H1 (cell line): Measurements from ENCODE around the gene RASD2. TPM values are rescaled to one million over a fixed set of nuclear protein-coding genes. Genes with fewer than 3 reads are reported as not detected.
A peak's percentile ranks its signal among the peaks of the same experiment; 100 is the strongest.

Experiments
- CTCF ChIA-PET: fragments of 300-600 bp; sonication (Branson Sonifier 250); formaldehyde crosslinking; loops from one replicate; lab custom pipeline; 2021; ENCODE audit not compliant: partially characterized antibody; lab: Charles Lee
- POLR2A ChIA-PET: fragments of 300-600 bp; sonication (Branson Sonifier 250); formaldehyde crosslinking; loops from one replicate; lab custom pipeline; 2021; ENCODE audit warnings: inconsistent platforms; ENCODE audit not compliant: partially characterized antibody; lab: Charles Lee
- DNase-seq, 2 experiments: peaks; one replicate each; pipeline versions ENCODE4 v3.0.0 to v3.0.0-alpha.2; 2010 to 2022; ENCODE audit warnings: low spot score in 2 of 2, low read depth in 1 of 2, mixed read lengths in 1 of 2
- FAIRE-seq: peaks from 2 replicates; lab custom pipeline; 2011; peaks lifted over from hg19 to GRCh38; lab: Jason Lieb, UNC
- H2AFZ ChIP-seq: 2 replicates; pipeline ENCODE4 v1.8.1; 2012; ENCODE audit warnings: low read length, inconsistent platforms
- H2AK5ac ChIP-seq: 2 replicates; pipeline ENCODE4 v1.6.1; 2013; ENCODE audit warnings: low read depth, low read length
- H2BK120ac ChIP-seq: replicated peaks from 2 replicates; pipeline ENCODE3; 2013; ENCODE audit warnings: low read depth, low read length, inconsistent platforms
- H2BK12ac ChIP-seq: 2 replicates; pipeline ENCODE4 v1.6.1; 2013; ENCODE audit warnings: low read depth, low read length
- H2BK15ac ChIP-seq: 2 replicates; pipeline ENCODE4 v1.6.1; 2013; ENCODE audit warnings: low read length
- H2BK20ac ChIP-seq: 2 replicates; pipeline ENCODE4 v1.6.1; 2013; ENCODE audit warnings: low read length
- H2BK5ac ChIP-seq: 2 replicates; pipeline ENCODE4 v1.6.1; 2013; ENCODE audit warnings: low read depth, low read length
- H3K14ac ChIP-seq: 2 replicates; pipeline ENCODE4 v1.6.1; 2013; ENCODE audit warnings: inconsistent platforms; ENCODE audit not compliant: insufficient read length
- H3K18ac ChIP-seq: 2 replicates; pipeline ENCODE4 v1.6.1; 2013; ENCODE audit warnings: low read length; ENCODE audit errors: extremely low read depth
- H3K23ac ChIP-seq: 2 replicates; pipeline ENCODE4 v1.6.1; 2013; ENCODE audit warnings: inconsistent platforms; ENCODE audit not compliant: insufficient read length
- H3K23me2 ChIP-seq: 2 replicates; pipeline ENCODE4 v1.6.1; 2013; ENCODE audit warnings: low read depth, low read length
- H3K27ac ChIP-seq: 2 replicates; pipeline ENCODE4 v1.6.1; 2011; ENCODE audit warnings: low read depth, low read length, inconsistent platforms
- H3K27me3 ChIP-seq, 4 experiments: replicated peaks in 1 of 4; 1 replicate in 1 of 4; 2 replicates in 3 of 4; pipeline versions ENCODE4 v1.6.1 to v1.8.1; 2011 to 2013; ENCODE audit warnings: low read length in 3 of 4, mild to moderate bottlenecking in 3 of 4, inconsistent platforms in 2 of 4, mixed read lengths in 2 of 4, moderate library complexity in 1 of 4; ENCODE audit not compliant: control insufficient read depth in 3 of 4, insufficient read depth in 3 of 4; ENCODE audit errors: extremely low read depth in 1 of 4
- H3K36me3 ChIP-seq, 4 experiments: 2 replicates each; pipeline versions ENCODE4 v1.6.1 to v1.8.1; 2011 to 2013; ENCODE audit warnings: mild to moderate bottlenecking in 4 of 4, low read length in 3 of 4, moderate library complexity in 2 of 4, control low read depth in 1 of 4, inconsistent platforms in 1 of 4; ENCODE audit not compliant: insufficient read depth in 4 of 4, control insufficient read depth in 2 of 4
- H3K4ac ChIP-seq: replicated peaks from 2 replicates; pipeline ENCODE3; 2013; ENCODE audit warnings: low read length, low read depth, mixed read lengths, inconsistent platforms; ENCODE audit not compliant: insufficient read length
- H3K4me1 ChIP-seq, 4 experiments: replicated peaks in 1 of 4; 1 replicate in 1 of 4; 2 replicates in 3 of 4; pipeline versions ENCODE4 v1.6.1 to v1.8.1; 2011 to 2013; ENCODE audit warnings: low read length in 3 of 4, inconsistent platforms in 2 of 4, mixed read lengths in 1 of 4; ENCODE audit not compliant: insufficient read depth in 4 of 4, control insufficient read depth in 3 of 4
- H3K4me2 ChIP-seq, 2 experiments: 2 replicates each; pipeline versions ENCODE4 v1.6.1 to v1.8.1; 2011 to 2013; ENCODE audit warnings: low read depth in 2 of 2, low read length in 2 of 2, control low read depth in 1 of 2, inconsistent platforms in 1 of 2, mild to moderate bottlenecking in 1 of 2; ENCODE audit not compliant: insufficient read depth in 1 of 2
- H3K4me3 ChIP-seq, 4 experiments: fragments of 200-600, 300-600 bp in 1 of 4; sonication (generic), shearing (Covaris generic), sonication (Bioruptor Twin) in 1 of 4; 2 replicates each; pipeline versions ENCODE4 v1.5.1 to v1.8.1; 2011 to 2016; ENCODE audit warnings: low read length in 4 of 4, low read depth in 3 of 4, control low read depth in 2 of 4, inconsistent platforms in 2 of 4, mild to moderate bottlenecking in 2 of 4, mixed read lengths in 1 of 4, moderate library complexity in 1 of 4; ENCODE audit not compliant: insufficient read depth in 2 of 4; ENCODE audit errors: extremely low read depth in 1 of 4
- H3K56ac ChIP-seq: replicated peaks from 2 replicates; pipeline ENCODE3; 2013; ENCODE audit warnings: low read depth, mild to moderate bottlenecking, mixed read lengths, low read length, inconsistent platforms; ENCODE audit not compliant: insufficient read length
- H3K79me1 ChIP-seq: 2 replicates; pipeline ENCODE4 v1.6.1; 2013; ENCODE audit warnings: low read depth, low read length, control low read depth
- H3K79me2 ChIP-seq, 2 experiments: 2 replicates each; pipeline versions ENCODE4 v1.6.1 to v1.8.1; 2012 to 2013; ENCODE audit warnings: low read length in 2 of 2, mild to moderate bottlenecking in 2 of 2, inconsistent platforms in 1 of 2; ENCODE audit not compliant: insufficient read depth in 2 of 2, control insufficient read depth in 1 of 2
- H3K9ac ChIP-seq, 4 experiments: replicated peaks in 1 of 4; 1 replicate in 1 of 4; 2 replicates in 3 of 4; pipeline versions ENCODE4 v1.6.1 to v1.8.1; 2011 to 2013; ENCODE audit warnings: low read depth in 3 of 4, low read length in 3 of 4, control low read depth in 2 of 4, mild to moderate bottlenecking in 2 of 4, moderate library complexity in 2 of 4, inconsistent platforms in 1 of 4; ENCODE audit errors: extremely low read depth in 1 of 4
- H3K9me3 ChIP-seq, 2 experiments: 2 replicates each; pipeline versions ENCODE4 v1.6.1 to v1.8.1; 2012 to 2013; ENCODE audit warnings: mild to moderate bottlenecking in 2 of 2, moderate library complexity in 2 of 2, control low read depth in 1 of 2, inconsistent platforms in 1 of 2, low read depth in 1 of 2, low read length in 1 of 2, mixed read lengths in 1 of 2; ENCODE audit not compliant: insufficient read depth in 2 of 2
- H4K20me1 ChIP-seq, 2 experiments: replicated peaks in 1 of 2; 2 replicates each; pipeline versions ENCODE3 to v1.8.1; 2011 to 2013; ENCODE audit warnings: inconsistent platforms in 2 of 2, low read length in 2 of 2, mild to moderate bottlenecking in 1 of 2; ENCODE audit not compliant: insufficient read depth in 2 of 2, control insufficient read depth in 1 of 2
- H4K5ac ChIP-seq: 2 replicates; pipeline ENCODE4 v1.6.1; 2013; ENCODE audit warnings: low read length, low read depth, mixed read lengths, inconsistent platforms; ENCODE audit not compliant: insufficient read length
- H4K8ac ChIP-seq: 2 replicates; pipeline ENCODE4 v1.8.0; 2013; ENCODE audit warnings: mild to moderate bottlenecking, moderate library complexity, low read length, inconsistent platforms; ENCODE audit not compliant: insufficient read depth; ENCODE audit errors: extremely low read depth
- H4K91ac ChIP-seq: replicated peaks from 2 replicates; pipeline ENCODE3; 2013; ENCODE audit warnings: low read length, mixed read lengths, inconsistent platforms; ENCODE audit not compliant: insufficient read length
- CBX5 ChIP-seq: fragments of 300-800, 300-1000 bp; sonication (generic); IDR thresholded peaks from 2 replicates; pipeline ENCODE4 v1.7.1; 2016; ENCODE audit warnings: antibody characterized with exemption, low read length, low read depth
- E2F6 ChIP-seq: IDR thresholded peaks from 2 replicates; pipeline ENCODE4 v1.6.1; 2012; ENCODE audit warnings: inconsistent platforms
- EZH2 ChIP-seq: fragments of 200-600 bp; sonication (generic); IDR thresholded peaks from 2 replicates; pipeline ENCODE4 v1.7.1; 2012; ENCODE audit warnings: low read depth, mild to moderate bottlenecking, moderate library complexity, low read length, inconsistent platforms; ENCODE audit not compliant: severe bottlenecking
- GABPA ChIP-seq: IDR thresholded peaks from 2 replicates; pipeline ENCODE4 v1.6.1; 2011; ENCODE audit warnings: mild to moderate bottlenecking, low read length, moderate library complexity, borderline replicate concordance; ENCODE audit not compliant: insufficient read depth
- HDAC2 ChIP-seq, 2 experiments: fragments of 300-600 bp in 1 of 2; sonication (generic) in 1 of 2; IDR thresholded peaks; 2 replicates each; pipeline ENCODE4 v1.6.1; 2011 to 2012; ENCODE audit warnings: low read depth in 2 of 2, low read length in 2 of 2, mild to moderate bottlenecking in 2 of 2, moderate library complexity in 2 of 2, borderline replicate concordance in 1 of 2, inconsistent platforms in 1 of 2
- POLR2AphosphoS5 ChIP-seq: IDR thresholded peaks from 2 replicates; pipeline ENCODE4 v1.6.1; 2011; ENCODE audit warnings: low read depth, low read length
- RNF2 ChIP-seq: fragments of 200-900, 300-1000 bp; sonication (generic); IDR thresholded peaks from 2 replicates; pipeline ENCODE4 v1.7.1; 2016; ENCODE audit warnings: borderline replicate concordance, low read depth, mild to moderate bottlenecking, antibody characterized with exemption, low read length; ENCODE audit not compliant: poor library complexity, severe bottlenecking; ENCODE audit errors: missing control alignments
- SUZ12 ChIP-seq: fragments of 200-600 bp; sonication (generic); IDR thresholded peaks from 2 replicates; pipeline ENCODE4 v1.6.1; 2012; ENCODE audit warnings: mild to moderate bottlenecking, inconsistent platforms, low read length, moderate library complexity, mixed read lengths
- WGBS, 2 experiments: shearing (Covaris generic) in 1 of 2; methylation state at CpG; one replicate each; pipeline versions ENCODE4 v1.1.6 to v1.1.7; 2013 to 2015; ENCODE audit warnings: low lambda C conversion rate in 2 of 2, mixed read lengths in 2 of 2, inconsistent platforms in 1 of 2, low coverage in 1 of 2, missing lambda C conversion rate in 1 of 2; ENCODE audit not compliant: insufficient replicate concordance in 2 of 2, insufficient coverage in 1 of 2, insufficient read length in 1 of 2; ENCODE audit errors: extremely low coverage in 1 of 2, missing lambda C conversion rate in 1 of 2; 5-methylcytosine and 5-hydroxymethylcytosine counted together
- polyA plus RNA-seq, 7 experiments: library from polyadenylated mRNA; depleted of rRNA in 3 of 7; stranded (reverse) in 5 of 7; unstranded in 2 of 7; fragments of >200 nt in 5 of 7; fragments of 200-250 nt in 2 of 7; gene quantifications; 1 replicate in 5 of 7; 2 replicates in 1 of 7; 4 replicates in 1 of 7; pipeline versions ENCODE4 v1.2.1 to v1.2.3, GENCODE V29; 2011 to 2013; ENCODE audit warnings: missing spikeins in 2 of 7, mixed read lengths in 2 of 7
- total RNA-seq: library from RNA; stranded (reverse); fragmentation: NEBNext Ultra II Directional; extraction: Animal tissue kit (Norgen Biotek cat#: 25700); gene quantifications from 2 replicates; pipeline ENCODE4 v1.2.1, GENCODE V29; 2021
- TF ChIP-seq, protein P1 (sequence below): IDR thresholded peaks from 2 replicates; pipeline ENCODE4 v1.6.1; 2012; ENCODE audit warnings: low read length, inconsistent platforms

RASD2 gene
- total and polyA plus RNA-seq, 2 of the 8 experiments (the other 6 are each of a cell fraction or from before 2014, with no cell fraction given): 1.9 to 5.1 TPM

- FAIRE-seq: no peak
- H2BK5ac ChIP-seq: no peak overlapping the region
- H3K14ac ChIP-seq: no peak overlapping the region
- H2AK5ac ChIP-seq: 0 out of 2 replicates have a peak overlapping the region, but pooled peaks have one; percentile 61
- CTCF ChIA-PET: interaction anchor here (1.5 kb wide), 1 partner anchor 21 kb away, joined by 7 read pairs; no protein-coding TSS in a partner anchor
- 84% methylated on average over 2 of the region's 2 CpGs; no CpG with 5 or more reads in 1 of the 2 experiments for WGBS, 2 experiments
- H3K23ac ChIP-seq: no peak overlapping the region
- H3K79me2 ChIP-seq: no peaks in the 10 kb centered on the region
- no peak overlapping the region for H3K9ac ChIP-seq
- H3K56ac ChIP-seq: no peak overlapping the region
- no peaks in the 10 kb centered on the region for H3K23me2 ChIP-seq
- H4K8ac ChIP-seq: no peak overlapping the region
- H2BK20ac ChIP-seq: no peak overlapping the region
- no peak overlapping the region for H3K27ac ChIP-seq
- no peaks in the 10 kb centered on the region for H3K9me3 ChIP-seq
- H4K20me1 ChIP-seq: no peaks in the 10 kb centered on the region
- POLR2A ChIA-PET: interaction anchor here (1.2 kb wide), 1 partner anchor 18 kb away, joined by 3 read pairs; the partner anchor contains the start of gene RASD2
- DNase-seq: no peak
- H2BK15ac ChIP-seq: no peak overlapping the region
- no peaks in the 10 kb centered on the region for H3K27me3 ChIP-seq
- no peaks in the 10 kb centered on the region for H3K36me3 ChIP-seq
- H2AFZ ChIP-seq: no peak overlapping the region
- no peak overlapping the region for H3K4ac ChIP-seq
- H2BK120ac ChIP-seq: no peak overlapping the region
- H3K4me3 ChIP-seq: no peak overlapping the region
- H4K91ac ChIP-seq: no peak overlapping the region
- H3K4me1 ChIP-seq: peaks cover 0 to 7% (median 5%) of the 10 kb centered on the region in 4 experiments; a peak in 5 of 7 replicates
- no peaks in the 10 kb centered on the region for H3K79me1 ChIP-seq
- no peak overlapping the region; the same call in 1 of the 2 replicates for H2BK12ac ChIP-seq
- no peak overlapping the region for H3K18ac ChIP-seq
- H3K4me2 ChIP-seq: no peak overlapping the region
- H4K5ac ChIP-seq: no peak overlapping the region
- TF ChIP-seq, protein P1, sequence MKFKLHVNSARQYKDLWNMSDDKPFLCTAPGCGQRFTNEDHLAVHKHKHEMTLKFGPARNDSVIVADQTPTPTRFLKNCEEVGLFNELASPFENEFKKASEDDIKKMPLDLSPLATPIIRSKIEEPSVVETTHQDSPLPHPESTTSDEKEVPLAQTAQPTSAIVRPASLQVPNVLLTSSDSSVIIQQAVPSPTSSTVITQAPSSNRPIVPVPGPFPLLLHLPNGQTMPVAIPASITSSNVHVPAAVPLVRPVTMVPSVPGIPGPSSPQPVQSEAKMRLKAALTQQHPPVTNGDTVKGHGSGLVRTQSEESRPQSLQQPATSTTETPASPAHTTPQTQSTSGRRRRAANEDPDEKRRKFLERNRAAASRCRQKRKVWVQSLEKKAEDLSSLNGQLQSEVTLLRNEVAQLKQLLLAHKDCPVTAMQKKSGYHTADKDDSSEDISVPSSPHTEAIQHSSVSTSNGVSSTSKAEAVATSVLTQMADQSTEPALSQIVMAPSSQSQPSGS: no peak
- no peak for TF ChIP-seq E2F6
- TF ChIP-seq EZH2: no peak
- no peak for TF ChIP-seq RNF2
- TF ChIP-seq SUZ12: no peak
- TF ChIP-seq POLR2AphosphoS5: no peak
- no peak for TF ChIP-seq CBX5
- no peak for TF ChIP-seq GABPA
- no peak for TF ChIP-seq HDAC2 (IDR thresholded peaks at IDR 0.05; ENCODE audit: borderline replicate concordance in 1 of 2, low read depth in 2 of 2, low read length in 2 of 2)
Observed at GRCh38 chr22:35559354-35560005, 18.8 kb downstream of the RASD2 start.
